Measurements from ENCODE around the gene ENKD1. TPM values are rescaled to one million over a fixed set of nuclear protein-coding genes. Genes with fewer than 3 reads are reported as not detected.

Gene ENKD1
- total and polyA plus RNA-seq, 10 of the 15 experiments (the other 5 are each of a cell fraction or from before 2014, with no cell fraction given), result 0.19 to 8.1 (median 2.8) TPM

DNA sequence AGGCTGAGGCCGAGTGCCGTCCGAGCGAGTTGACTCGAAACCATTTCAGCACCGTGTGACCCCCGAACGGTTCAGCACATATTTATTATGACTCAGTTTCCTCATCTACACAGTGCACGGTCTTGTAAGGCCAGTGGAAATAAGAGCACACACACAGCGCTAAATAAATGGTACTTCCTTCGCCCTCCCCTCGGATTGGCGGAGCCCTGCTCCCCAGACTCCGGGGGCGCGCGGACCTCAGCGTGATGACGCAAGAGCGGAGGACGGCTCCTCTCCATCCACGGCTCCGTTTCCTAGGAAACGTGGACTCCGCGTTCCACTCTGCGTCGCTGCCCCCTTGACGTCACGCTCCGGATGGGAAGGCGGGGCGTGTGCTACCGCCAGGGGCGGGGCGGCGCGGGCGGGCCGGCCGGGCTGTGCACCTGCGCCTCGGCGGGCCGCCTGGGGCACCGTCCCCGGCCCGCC, 6.0 kb downstream of the ENKD1 start, which contains the start of gene PARD6A:
TSS of gene PARD6A (plus strand) at position 397 of the 465 bp plus-strand sequence. CDS start 79 bp downstream, outside the sequence.
- SMC1A ChIA-PET (ENCODE audit: uncharacterized antibody, unreplicated experiment), result interaction anchor here (1.0 to 1.4 kb wide), 5 partner anchors 9 to 113 kb away, joined by 3 read pairs; partner anchors contain the start of gene GFOD2
- Histone ChIP-seq H3K4me2 (ENCODE audit: control insufficient read depth, insufficient read depth) (peak within 1 kb of the TSS; percentile 78), H3K4me1 (ENCODE audit: control insufficient read depth, insufficient read depth, low read length) (peaks cover 10% of the 10 kb centered on the region), H3K9me3 (replicated peaks; ENCODE audit: control insufficient read depth, insufficient read depth, low read length) (no peaks in the 10 kb centered on the region), H3K4me3 (peak within 1 kb of the TSS; percentile 92), H3K36me3 (ENCODE audit: control insufficient read depth in 2 of 2, insufficient read depth in 2 of 2, low read length in 1 of 2) (peaks cover 11 to 13% of the 10 kb centered on the region in 2 experiments), H3K27ac (ENCODE audit: control insufficient read depth, insufficient read depth) (peak within 1 kb of the TSS; percentile 80), H3K9ac (ENCODE audit: control insufficient read depth, insufficient read depth, low read length) (peak within 1 kb of the TSS; percentile 78), H3K79me2 (ENCODE audit: control insufficient read depth, insufficient read depth, low read length) (peaks cover 12% of the 10 kb centered on the region), H2AFZ (ENCODE audit: control insufficient read depth, low read depth, low read length) (peak within 1 kb of the TSS; percentile 99), H3K27me3 (replicated peaks in 1 of 2; ENCODE audit: control insufficient read depth in 2 of 2, insufficient read depth in 2 of 2, low read length in 1 of 2) (no peaks in the 10 kb centered on the region), H4K20me1 (ENCODE audit: control insufficient read depth, insufficient read depth) (no peaks in the 10 kb centered on the region)
- intact Hi-C loops (cut with micrococcal nuclease; ENCODE audit: unreplicated experiment) (loop anchor here (1.0 to 5.0 kb wide), 2 partner anchors 98 to 503 kb away; partner anchors contain the start of genes CTCF, FBXL8 and TRADD), in situ Hi-C loops (cut with MboI) (no loop called here)
- RAD21 ChIA-PET (ENCODE audit: unreplicated experiment), result interaction anchor here (1.0 to 3.2 kb wide), 10 partner anchors 11 to 179 kb away, joined by 3 to 17 read pairs (median 6); partner anchors contain the start of genes ATP6V0D1, CARMIL2, CTCF and GFOD2
- peak; percentile 87 for DNase-seq (ENCODE audit: low read depth, low spot score)
- no TSS peak for BruUV-seq (replicated peaks)
- CTCF ChIA-PET, result interaction anchor here (0.6 to 4.3 kb wide), 15 partner anchors 8 to 617 kb away, joined by 3 to 29 read pairs (median 3); partner anchors contain the start of genes CARMIL2 and CTCF
- POLR2A ChIA-PET, result interaction anchor here (0.6 to 2.8 kb wide), 14 partner anchors 8 to 185 kb away, joined by 3 to 16 read pairs (median 4); partner anchors contain the start of genes ATP6V0D1, CARMIL2, CTCF and GFOD2
- 1% methylated on average over 32 of the region's 48 CpGs for WGBS (ENCODE audit: insufficient coverage, insufficient replicate concordance, low lambda C conversion rate, missing lambda C conversion rate)
- peak; percentile 99 for FAIRE-seq
- peak; percentile 84 for ATAC-seq
- TF ChIP-seq MEF2B (IDR thresholded peaks at IDR 0.05; ENCODE audit: partially characterized antibody, poor library complexity, severe bottlenecking) (peak; percentile 15), TARDBP (IDR thresholded peaks at IDR 0.05; ENCODE audit: borderline replicate concordance) (no peak), PAX5 (IDR thresholded peaks at IDR 0.05; ENCODE audit: borderline replicate concordance, low read depth, low read length) (0 out of 2 replicates have a peak, but pooled peaks have one; percentile 36), CEBPB (IDR thresholded peaks at IDR 0.05; ENCODE audit: borderline replicate concordance in 1 of 2, low read depth in 2 of 2, low read length in 2 of 2) (peak in 1 of 2 experiments; percentile 86; a peak in 2 of 4 replicates), POLR2AphosphoS2 (IDR thresholded peaks at IDR 0.05; ENCODE audit: low read depth, low read length) (no peak), STAT3 (IDR thresholded peaks at IDR 0.05; ENCODE audit: low read depth, low read length) (no peak), SRF (IDR thresholded peaks at IDR 0.05; ENCODE audit: low read depth in 2 of 2, low read length in 2 of 2) (peak in 1 of 2 experiments; percentile 41; a peak in 1 of 4 replicates), BCL3 (IDR thresholded peaks at IDR 0.05; ENCODE audit: borderline replicate concordance, insufficient read depth, low read depth, low read length, poor library complexity, severe bottlenecking) (no peak)
- TF ChIP-seq, protein P1, sequence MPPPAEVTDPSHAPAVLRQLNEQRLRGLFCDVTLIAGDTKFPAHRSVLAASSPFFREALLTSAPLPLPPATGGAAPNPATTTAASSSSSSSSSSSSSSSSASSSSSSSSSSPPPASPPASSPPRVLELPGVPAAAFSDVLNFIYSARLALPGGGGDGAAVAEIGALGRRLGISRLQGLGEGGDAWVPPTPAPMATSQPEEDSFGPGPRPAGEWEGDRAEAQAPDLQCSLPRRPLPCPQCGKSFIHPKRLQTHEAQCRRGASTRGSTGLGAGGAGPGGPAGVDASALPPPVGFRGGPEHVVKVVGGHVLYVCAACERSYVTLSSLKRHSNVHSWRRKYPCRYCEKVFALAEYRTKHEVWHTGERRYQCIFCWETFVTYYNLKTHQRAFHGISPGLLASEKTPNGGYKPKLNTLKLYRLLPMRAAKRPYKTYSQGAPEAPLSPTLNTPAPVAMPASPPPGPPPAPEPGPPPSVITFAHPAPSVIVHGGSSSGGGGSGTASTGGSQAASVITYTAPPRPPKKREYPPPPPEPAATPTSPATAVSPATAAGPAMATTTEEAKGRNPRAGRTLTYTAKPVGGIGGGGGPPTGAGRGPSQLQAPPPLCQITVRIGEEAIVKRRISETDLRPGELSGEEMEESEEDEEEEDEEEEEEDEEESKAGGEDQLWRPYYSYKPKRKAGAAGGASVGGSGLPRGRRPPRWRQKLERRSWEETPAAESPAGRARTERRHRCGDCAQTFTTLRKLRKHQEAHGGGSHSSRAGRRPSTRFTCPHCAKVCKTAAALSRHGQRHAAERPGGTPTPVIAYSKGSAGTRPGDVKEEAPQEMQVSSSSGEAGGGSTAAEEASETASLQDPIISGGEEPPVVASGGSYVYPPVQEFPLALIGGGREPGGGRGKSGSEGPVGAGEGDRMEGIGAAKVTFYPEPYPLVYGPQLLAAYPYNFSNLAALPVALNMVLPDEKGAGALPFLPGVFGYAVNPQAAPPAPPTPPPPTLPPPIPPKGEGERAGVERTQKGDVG (CRISPR knock-in tag; IDR thresholded peaks at IDR 0.05), result no peak
- TF ChIP-seq, protein P2, sequence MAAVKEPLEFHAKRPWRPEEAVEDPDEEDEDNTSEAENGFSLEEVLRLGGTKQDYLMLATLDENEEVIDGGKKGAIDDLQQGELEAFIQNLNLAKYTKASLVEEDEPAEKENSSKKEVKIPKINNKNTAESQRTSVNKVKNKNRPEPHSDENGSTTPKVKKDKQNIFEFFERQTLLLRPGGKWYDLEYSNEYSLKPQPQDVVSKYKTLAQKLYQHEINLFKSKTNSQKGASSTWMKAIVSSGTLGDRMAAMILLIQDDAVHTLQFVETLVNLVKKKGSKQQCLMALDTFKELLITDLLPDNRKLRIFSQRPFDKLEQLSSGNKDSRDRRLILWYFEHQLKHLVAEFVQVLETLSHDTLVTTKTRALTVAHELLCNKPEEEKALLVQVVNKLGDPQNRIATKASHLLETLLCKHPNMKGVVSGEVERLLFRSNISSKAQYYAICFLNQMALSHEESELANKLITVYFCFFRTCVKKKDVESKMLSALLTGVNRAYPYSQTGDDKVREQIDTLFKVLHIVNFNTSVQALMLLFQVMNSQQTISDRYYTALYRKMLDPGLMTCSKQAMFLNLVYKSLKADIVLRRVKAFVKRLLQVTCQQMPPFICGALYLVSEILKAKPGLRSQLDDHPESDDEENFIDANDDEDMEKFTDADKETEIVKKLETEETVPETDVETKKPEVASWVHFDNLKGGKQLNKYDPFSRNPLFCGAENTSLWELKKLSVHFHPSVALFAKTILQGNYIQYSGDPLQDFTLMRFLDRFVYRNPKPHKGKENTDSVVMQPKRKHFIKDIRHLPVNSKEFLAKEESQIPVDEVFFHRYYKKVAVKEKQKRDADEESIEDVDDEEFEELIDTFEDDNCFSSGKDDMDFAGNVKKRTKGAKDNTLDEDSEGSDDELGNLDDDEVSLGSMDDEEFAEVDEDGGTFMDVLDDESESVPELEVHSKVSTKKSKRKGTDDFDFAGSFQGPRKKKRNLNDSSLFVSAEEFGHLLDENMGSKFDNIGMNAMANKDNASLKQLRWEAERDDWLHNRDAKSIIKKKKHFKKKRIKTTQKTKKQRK (IDR thresholded peaks at IDR 0.05; ENCODE audit: low read depth, low read length), result no peak
- TF ChIP-seq, protein P3, sequence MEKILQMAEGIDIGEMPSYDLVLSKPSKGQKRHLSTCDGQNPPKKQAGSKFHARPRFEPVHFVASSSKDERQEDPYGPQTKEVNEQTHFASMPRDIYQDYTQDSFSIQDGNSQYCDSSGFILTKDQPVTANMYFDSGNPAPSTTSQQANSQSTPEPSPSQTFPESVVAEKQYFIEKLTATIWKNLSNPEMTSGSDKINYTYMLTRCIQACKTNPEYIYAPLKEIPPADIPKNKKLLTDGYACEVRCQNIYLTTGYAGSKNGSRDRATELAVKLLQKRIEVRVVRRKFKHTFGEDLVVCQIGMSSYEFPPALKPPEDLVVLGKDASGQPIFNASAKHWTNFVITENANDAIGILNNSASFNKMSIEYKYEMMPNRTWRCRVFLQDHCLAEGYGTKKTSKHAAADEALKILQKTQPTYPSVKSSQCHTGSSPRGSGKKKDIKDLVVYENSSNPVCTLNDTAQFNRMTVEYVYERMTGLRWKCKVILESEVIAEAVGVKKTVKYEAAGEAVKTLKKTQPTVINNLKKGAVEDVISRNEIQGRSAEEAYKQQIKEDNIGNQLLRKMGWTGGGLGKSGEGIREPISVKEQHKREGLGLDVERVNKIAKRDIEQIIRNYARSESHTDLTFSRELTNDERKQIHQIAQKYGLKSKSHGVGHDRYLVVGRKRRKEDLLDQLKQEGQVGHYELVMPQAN (conservative IDR thresholded peaks at IDR 0.05), result no peak; the same call in 1 of the 2 replicates

Measured in GM12878 (cell line).